Spleen (tissue), 7 donors: ENCODE measurements around the gene ORMDL3.

Experiments
- POLR2A ChIP-seq, 3 donors: fragments of 450-650 bp; IDR thresholded peaks; one replicate each; pipeline ENCODE4 v1.5.1; 2017; ENCODE audit warnings: antibody characterized with exemption in 3 of 3, mild to moderate bottlenecking in 1 of 3
- POLR2AphosphoS5 ChIP-seq, 3 donors: sonication (generic); formaldehyde crosslinking; IDR thresholded peaks; one replicate each; pipeline ENCODE4 v1.5.1; 2017; ENCODE audit warnings: antibody characterized with exemption in 3 of 3
- TF ChIP-seq, protein P1 (sequence below), 11 experiments: fragments of 200-600 bp in 7 of 11; fragments of 450-650 bp in 4 of 11; sonication (generic) in 4 of 11; IDR thresholded peaks in 8 of 11; conservative IDR thresholded peaks in 3 of 11; 1 replicate in 7 of 11; 2 replicates in 4 of 11; pipeline versions ENCODE4 v1.4.0 to v1.8.0; 2016 to 2021; ENCODE audit warnings: antibody characterized with exemption in 11 of 11, inconsistent platforms in 4 of 11, mild to moderate bottlenecking in 1 of 11
- donor health status: DM: no; HTN: no; CAD: no; lungs with moderate emphysema.
- donor health status: DM: no; HTN: no; CAD: no.
- donor health status: DM: no; HTN: no; CAD: no.

DNA sequence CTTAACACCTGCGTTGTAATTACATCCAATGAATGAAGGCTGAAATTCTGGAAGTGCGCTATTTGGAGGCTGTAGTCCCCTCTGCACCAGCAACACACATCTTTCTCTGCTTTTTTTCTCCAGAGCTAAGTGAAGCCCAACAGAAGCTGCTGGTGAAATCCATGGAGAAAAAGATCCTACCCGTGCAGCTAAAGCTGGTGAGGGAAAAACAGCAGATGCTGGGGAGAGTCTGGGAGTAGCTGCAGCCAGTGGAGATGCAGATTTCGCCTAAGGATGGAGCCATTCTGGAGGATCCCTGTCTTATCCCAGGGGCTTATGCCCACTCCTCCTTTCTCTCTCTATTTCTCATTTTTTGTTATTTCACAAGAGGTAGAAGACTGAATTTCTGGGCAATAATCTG lies 48.4 kb upstream of the ORMDL3 start:
- TF ChIP-seq, protein P1, sequence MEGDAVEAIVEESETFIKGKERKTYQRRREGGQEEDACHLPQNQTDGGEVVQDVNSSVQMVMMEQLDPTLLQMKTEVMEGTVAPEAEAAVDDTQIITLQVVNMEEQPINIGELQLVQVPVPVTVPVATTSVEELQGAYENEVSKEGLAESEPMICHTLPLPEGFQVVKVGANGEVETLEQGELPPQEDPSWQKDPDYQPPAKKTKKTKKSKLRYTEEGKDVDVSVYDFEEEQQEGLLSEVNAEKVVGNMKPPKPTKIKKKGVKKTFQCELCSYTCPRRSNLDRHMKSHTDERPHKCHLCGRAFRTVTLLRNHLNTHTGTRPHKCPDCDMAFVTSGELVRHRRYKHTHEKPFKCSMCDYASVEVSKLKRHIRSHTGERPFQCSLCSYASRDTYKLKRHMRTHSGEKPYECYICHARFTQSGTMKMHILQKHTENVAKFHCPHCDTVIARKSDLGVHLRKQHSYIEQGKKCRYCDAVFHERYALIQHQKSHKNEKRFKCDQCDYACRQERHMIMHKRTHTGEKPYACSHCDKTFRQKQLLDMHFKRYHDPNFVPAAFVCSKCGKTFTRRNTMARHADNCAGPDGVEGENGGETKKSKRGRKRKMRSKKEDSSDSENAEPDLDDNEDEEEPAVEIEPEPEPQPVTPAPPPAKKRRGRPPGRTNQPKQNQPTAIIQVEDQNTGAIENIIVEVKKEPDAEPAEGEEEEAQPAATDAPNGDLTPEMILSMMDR (IDR thresholded peaks at IDR 0.05 in 8 of 11, conservative IDR thresholded peaks at IDR 0.05 in 3 of 11), result no peak
- TF ChIP-seq POLR2AphosphoS5 (IDR thresholded peaks at IDR 0.05) (no peak), POLR2A (IDR thresholded peaks at IDR 0.05) (no peak)
